HepG2 (cell line): Measurements from ENCODE around the gene RASGRP2. TPM values are rescaled to one million over a fixed set of nuclear protein-coding genes. Genes with fewer than 3 reads are reported as not detected.

ENCODE experiments used
- AHR ChIP-seq: IDR thresholded peaks from 2 replicates; pipeline ENCODE4 v1.6.1; 2018; ENCODE audit warnings: missing genetic modification reagents, missing compliant biosample characterization
- ATF2 ChIP-seq: sonication (generic); formaldehyde crosslinking; IDR thresholded peaks from 2 replicates; pipeline ENCODE4 v1.4.0; 2020; ENCODE audit warnings: missing genetic modification reagents
- BATF2 ChIP-seq: sonication (generic); formaldehyde crosslinking; IDR thresholded peaks from 2 replicates; pipeline ENCODE4 v1.8.0; 2022; ENCODE audit warnings: mild to moderate bottlenecking, missing genetic modification reagents, moderate library complexity
- E2F1 ChIP-seq: sonication (generic); formaldehyde crosslinking; IDR thresholded peaks from 2 replicates; pipeline ENCODE4 v1.5.0; 2020; ENCODE audit warnings: missing genetic modification reagents
- FOXK2 ChIP-seq: fragments of 450-650 bp; IDR thresholded peaks from 2 replicates; pipeline ENCODE4 v1.6.1; 2016
- GFI1 ChIP-seq: sonication (generic); formaldehyde crosslinking; IDR thresholded peaks from 2 replicates; pipeline ENCODE4 v1.5.0; 2020; ENCODE audit warnings: missing genetic modification reagents, mild to moderate bottlenecking, borderline replicate concordance
- HES4 ChIP-seq: sonication (generic); formaldehyde crosslinking; IDR thresholded peaks from 2 replicates; pipeline ENCODE4 v1.9.0; 2021; ENCODE audit warnings: mild to moderate bottlenecking, missing genetic modification reagents, borderline replicate concordance
- ISL2 ChIP-seq: sonication (generic); formaldehyde crosslinking; IDR thresholded peaks from 2 replicates; pipeline ENCODE4 v1.5.0; 2020; ENCODE audit warnings: missing genetic modification reagents
- MTA1 ChIP-seq: sonication (generic); formaldehyde crosslinking; IDR thresholded peaks from 2 replicates; pipeline ENCODE4 v1.4.0; 2020; ENCODE audit warnings: missing genetic modification reagents, mild to moderate bottlenecking, borderline replicate concordance
- NR2F1 ChIP-seq, 2 experiments: fragments of 450-650 bp in 1 of 2; formaldehyde crosslinking in 1 of 2; IDR thresholded peaks; 2 replicates each; pipeline versions ENCODE4 v1.5.0 to v1.6.1; 2016 to 2020; ENCODE audit warnings: mild to moderate bottlenecking in 1 of 2, missing compliant biosample characterization in 1 of 2, missing genetic modification reagents in 1 of 2, moderate library complexity in 1 of 2
- POLR2AphosphoS2 ChIP-seq: IDR thresholded peaks from 2 replicates; pipeline ENCODE4 v1.6.1; 2011; ENCODE audit warnings: low read depth, low read length, improper control_type of control experiment
- RBFOX2 ChIP-seq: fragments of 200-400 bp; formaldehyde crosslinking; IDR thresholded peaks from 2 replicates; pipeline ENCODE4 v1.6.1; 2017; ENCODE audit warnings: low read depth, mild to moderate bottlenecking, low read length
- ZHX1 ChIP-seq: sonication (generic); formaldehyde crosslinking; IDR thresholded peaks from 2 replicates; pipeline ENCODE4 v1.8.1; 2022; ENCODE audit warnings: low read depth, mild to moderate bottlenecking, missing genetic modification reagents
- ZNF12 ChIP-seq: sonication (generic); formaldehyde crosslinking; IDR thresholded peaks from 2 replicates; pipeline ENCODE4 v1.5.0; 2020; ENCODE audit warnings: missing genetic modification reagents
- ZNF17 ChIP-seq: sonication (generic); formaldehyde crosslinking; IDR thresholded peaks from 2 replicates; pipeline ENCODE4 v1.5.0; 2020; ENCODE audit warnings: mild to moderate bottlenecking, missing genetic modification reagents
- ZNF275 ChIP-seq: sonication (generic); formaldehyde crosslinking; IDR thresholded peaks from 2 replicates; pipeline ENCODE4 v1.8.0; 2022; ENCODE audit warnings: missing genetic modification reagents, mild to moderate bottlenecking, inconsistent platforms, borderline replicate concordance
- ZNF276 ChIP-seq: sonication (generic); formaldehyde crosslinking; IDR thresholded peaks from 2 replicates; pipeline ENCODE4 v1.4.0; 2020; ENCODE audit warnings: mild to moderate bottlenecking, low read depth, missing genetic modification reagents
- ZNF652 ChIP-seq: IDR thresholded peaks from 2 replicates; pipeline ENCODE4 v1.6.1; 2016; ENCODE audit warnings: low read depth, borderline replicate concordance
- polyA plus RNA-seq, 8 experiments: library from polyadenylated mRNA; depleted of rRNA in 3 of 8; stranded (reverse) in 7 of 8; unstranded in 1 of 8; fragments of >200 nt; fragmentation: Illumina TruSeq in 4 of 8; extraction: Trizol in 4 of 8; gene quantifications; 2 replicates each; pipeline versions ENCODE4 v1.2.1 to v1.2.3, GENCODE V29; 2011 to 2016; ENCODE audit warnings: low read depth in 4 of 8, missing spikeins in 1 of 8, mixed read lengths in 1 of 8; ENCODE audit not compliant: insufficient read depth in 1 of 8
- total RNA-seq, 5 experiments: library from RNA; depleted of rRNA; stranded (reverse); fragments of >200 nt; fragmentation: Illumina TruSeq; extraction: Trizol; gene quantifications; 2 replicates each; pipeline ENCODE4 v1.2.3, GENCODE V29; 2016; ENCODE audit warnings: low read depth in 1 of 5

The RASGRP2 gene
- total and polyA plus RNA-seq, 2 of the 13 experiments (the other 11 are each of a cell fraction or from before 2014, with no cell fraction given) = 0.61 TPM; not detected in 1

GRCh38 chr11:64778473-64779298 is 34.7 kb upstream of the RASGRP2 start, which contains the start of gene SF1 (continued):
- no peak for TF ChIP-seq NR2F1 (CRISPR knock-in tag; IDR thresholded peaks at IDR 0.05)
- no peak for TF ChIP-seq FOXK2
- TF ChIP-seq GFI1 (CRISPR knock-in tag) = peak; percentile 33; the same call in 1 of the 2 replicates
- TF ChIP-seq ZNF652 = 0 out of 2 replicates have a peak, but pooled peaks have one; percentile 14
- TF ChIP-seq BATF2 = no peak
- TF ChIP-seq ZNF12 = no peak
- TF ChIP-seq E2F1 (CRISPR knock-in tag) = 0 out of 2 replicates have a peak, but pooled peaks have one; percentile 41
- no peak for TF ChIP-seq ZNF17 (CRISPR knock-in tag)
- TF ChIP-seq ATF2 (CRISPR knock-in tag) = peak; percentile 85
- TF ChIP-seq HES4 = no peak
- no peak for TF ChIP-seq ZNF276 (CRISPR knock-in tag)
- 0 out of 2 replicates have a peak, but pooled peaks have one; percentile 15 for TF ChIP-seq ISL2
- peak; percentile 72; the same call in 1 of the 2 replicates for TF ChIP-seq POLR2AphosphoS2
- TF ChIP-seq AHR (CRISPR knock-in tag) = no peak
- TF ChIP-seq ZHX1 (CRISPR knock-in tag) = peak; percentile 89
- TF ChIP-seq ZNF275 (CRISPR knock-in tag) = no peak
- 0 out of 2 replicates have a peak, but pooled peaks have one; percentile 21 for TF ChIP-seq MTA1 (CRISPR knock-in tag)
- TF ChIP-seq RBFOX2 = no peak
